ENCODE measurements around the gene PRKAG1.

Gene PRKAG1

GRCh38 chr12:49022558-49023178 is 4.1 kb upstream of the PRKAG1 start:
- no peak for TF ChIP-seq CTCF (IDR thresholded peaks at IDR 0.05; ENCODE audit: low read length)
- no peak for TF ChIP-seq EZH2phosphoT487 (IDR thresholded peaks at IDR 0.05; ENCODE audit: low read length)
- TF ChIP-seq EZH2 (optimal IDR thresholded peaks at IDR 0.05; ENCODE audit: low read depth, low read length): no peak
- Histone ChIP-seq H3K9me3 (replicated peaks; ENCODE audit: insufficient read depth, low read length) (no peaks in the 10 kb centered on the region), H3K27ac (ENCODE audit: low read length) (no peak overlapping the region), H4K20me1 (ENCODE audit: insufficient read depth, low read length) (no peaks in the 10 kb centered on the region), H3K9me2 (replicated peaks; ENCODE audit: insufficient read depth, low read length) (no peaks in the 10 kb centered on the region), H3K79me2 (ENCODE audit: low read length) (peaks cover 4% of the 10 kb centered on the region), H3K4me3 (ENCODE audit: low read length) (no peak overlapping the region), H3K4me2 (ENCODE audit: low read depth, low read length) (no peak overlapping the region), H3K36me3 (replicated peaks; ENCODE audit: insufficient read depth, low read length) (no peaks in the 10 kb centered on the region; the same call in 1 of the 2 replicates), H3K27me3 (replicated peaks; ENCODE audit: insufficient read depth, low read length) (no peaks in the 10 kb centered on the region), H2AFZ (ENCODE audit: low read length) (no peak overlapping the region), H3F3A (ENCODE audit: insufficient read depth, low read length) (peaks cover 14% of the 10 kb centered on the region), H3K9ac (ENCODE audit: low read length) (no peak overlapping the region), H3K4me1 (ENCODE audit: low read length) (0 out of 2 replicates have a peak, but pooled peaks cover 3% of the 10 kb centered on the region)
- no peak for DNase-seq

- no peak overlapping the region for H3K27ac ChIP-seq (ENCODE audit: low read length)
- DNase-seq: no peak
- H3K4me1 ChIP-seq (ENCODE audit: low read length): 0 out of 2 replicates have a peak, but pooled peaks cover 3% of the 10 kb centered on the region
- no peak for TF ChIP-seq EZH2phosphoT487 (IDR thresholded peaks at IDR 0.05; ENCODE audit: low read length)
- TF ChIP-seq CTCF (IDR thresholded peaks at IDR 0.05; ENCODE audit: low read length): no peak
- no peak for TF ChIP-seq EZH2 (optimal IDR thresholded peaks at IDR 0.05; ENCODE audit: low read depth, low read length)
- peaks cover 16% of the 10 kb centered on the region for H3K79me2 ChIP-seq (ENCODE audit: low read length)
- H3K9me2 ChIP-seq (replicated peaks; ENCODE audit: insufficient read depth, low read length): no peaks in the 10 kb centered on the region
- H3K9me3 ChIP-seq (replicated peaks; ENCODE audit: insufficient read depth, low read length): no peaks in the 10 kb centered on the region
- H2AFZ ChIP-seq (ENCODE audit: low read length): no peak overlapping the region
- peaks cover 18% of the 10 kb centered on the region for H3F3A ChIP-seq (ENCODE audit: insufficient read depth, low read length)
- no peak overlapping the region for H3K9ac ChIP-seq (ENCODE audit: low read length)
- H3K36me3 ChIP-seq (replicated peaks; ENCODE audit: insufficient read depth, low read length): no peaks in the 10 kb centered on the region; the same call in 1 of the 2 replicates
- no peaks in the 10 kb centered on the region for H3K27me3 ChIP-seq (replicated peaks; ENCODE audit: insufficient read depth, low read length)
- H3K4me3 ChIP-seq (ENCODE audit: low read length): no peak overlapping the region
- H3K4me2 ChIP-seq (ENCODE audit: low read depth, low read length): no peak overlapping the region
- H4K20me1 ChIP-seq (ENCODE audit: insufficient read depth, low read length): no peaks in the 10 kb centered on the region
These were observed 2.8 kb upstream of the PRKAG1 start for GRCh38 chr12:49021292-49021915.

- no peaks in the 10 kb centered on the region for H3K36me3 ChIP-seq (replicated peaks; ENCODE audit: insufficient read depth, low read length)
- no peaks in the 10 kb centered on the region for H4K20me1 ChIP-seq (ENCODE audit: insufficient read depth, low read length)
- TF ChIP-seq CTCF (IDR thresholded peaks at IDR 0.05; ENCODE audit: low read length) (no peak), EZH2phosphoT487 (IDR thresholded peaks at IDR 0.05; ENCODE audit: low read length) (no peak), EZH2 (optimal IDR thresholded peaks at IDR 0.05; ENCODE audit: low read depth, low read length) (no peak)
- H3F3A ChIP-seq (ENCODE audit: insufficient read depth, low read length): peaks cover 18% of the 10 kb centered on the region
- H3K9me3 ChIP-seq (replicated peaks; ENCODE audit: insufficient read depth, low read length): no peaks in the 10 kb centered on the region
- DNase-seq: no peak
- peaks cover 24% of the 10 kb centered on the region for H3K79me2 ChIP-seq (ENCODE audit: low read length)
- H3K9ac ChIP-seq (ENCODE audit: low read length): no peak overlapping the region
- H3K4me1 ChIP-seq (ENCODE audit: low read length): 0 out of 2 replicates have a peak, but pooled peaks cover 3% of the 10 kb centered on the region
- no peak overlapping the region for H3K4me3 ChIP-seq (ENCODE audit: low read length)
- no peaks in the 10 kb centered on the region for H3K9me2 ChIP-seq (replicated peaks; ENCODE audit: insufficient read depth, low read length)
- H2AFZ ChIP-seq (ENCODE audit: low read length): no peak overlapping the region
- H3K27ac ChIP-seq (ENCODE audit: low read length): no peak overlapping the region
- H3K4me2 ChIP-seq (ENCODE audit: low read depth, low read length): no peak overlapping the region
- H3K27me3 ChIP-seq (replicated peaks; ENCODE audit: insufficient read depth, low read length): no peaks in the 10 kb centered on the region
These were observed 1.9 kb upstream of the PRKAG1 start for GRCh38 chr12:49020441-49020840.
